Lung (tissue), 12 donors: ENCODE measurements around the gene RIGI. TPM values are rescaled to one million over a fixed set of nuclear protein-coding genes. Genes with fewer than 3 reads are reported as not detected.

Experiments
- ATAC-seq: fragments of 200-7000 bp; cut with Tn5 transposase; one replicate; pipeline ENCODE4 v1.9.1; 2020; ENCODE audit warnings: moderate number of reproducible peaks; ENCODE audit not compliant: insufficient read depth, low FRiP score
- DNase-seq, 3 donors: peaks; one replicate each; pipeline ENCODE4 v3.0.0-alpha.2; 2013 to 2017
- H3K27ac ChIP-seq, 2 donors: one replicate each; pipeline ENCODE4 v1.5.1; 2013; ENCODE audit warnings: mild to moderate bottlenecking in 2 of 2, moderate library complexity in 2 of 2, control low read depth in 1 of 2, inconsistent platforms in 1 of 2, low read depth in 1 of 2, low read length in 1 of 2
- H3K27me3 ChIP-seq, 3 donors: one replicate each; pipeline ENCODE4 v1.5.1; 2013; ENCODE audit warnings: low read length in 2 of 3; ENCODE audit not compliant: control insufficient read depth in 3 of 3, insufficient read depth in 3 of 3
- H3K36me3 ChIP-seq, 4 donors: one replicate each; pipeline ENCODE4 v1.5.1; 2013; ENCODE audit warnings: low read length in 4 of 4, mild to moderate bottlenecking in 1 of 4, moderate library complexity in 1 of 4; ENCODE audit not compliant: control insufficient read depth in 4 of 4, insufficient read depth in 4 of 4
- H3K4me1 ChIP-seq, 5 donors: one replicate each; pipeline ENCODE4 v1.5.1; 2013; ENCODE audit warnings: low read length in 5 of 5, mild to moderate bottlenecking in 2 of 5, moderate library complexity in 1 of 5; ENCODE audit not compliant: control insufficient read depth in 5 of 5, insufficient read depth in 5 of 5
- H3K4me3 ChIP-seq: one replicate; pipeline ENCODE4 v1.5.1; 2013; ENCODE audit warnings: mild to moderate bottlenecking, control low read depth, moderate library complexity
- H3K9ac ChIP-seq, 2 donors: one replicate each; pipeline ENCODE4 v1.5.1; 2013; ENCODE audit warnings: low read length in 2 of 2, control low read depth in 1 of 2; ENCODE audit not compliant: insufficient read depth in 1 of 2
- H3K9me3 ChIP-seq, 4 donors: one replicate each; pipeline ENCODE4 v1.5.1; 2013; ENCODE audit warnings: low read length in 3 of 4, mild to moderate bottlenecking in 1 of 4, moderate library complexity in 1 of 4; ENCODE audit not compliant: control insufficient read depth in 4 of 4, insufficient read depth in 3 of 4
- CTCF ChIP-seq: IDR thresholded peaks from 2 replicates; pipeline ENCODE4 v1.5.1; 2012; ENCODE audit warnings: mild to moderate bottlenecking; ENCODE audit errors: control extremely low read depth, extremely low read depth
- WGBS, 2 donors: extraction: QIAGEN DNeasy Blood & Tissue Kit; methylation state at CpG; one replicate each; pipeline ENCODE4 v1.1.7; 2013; 5-methylcytosine and 5-hydroxymethylcytosine counted together
- polyA plus RNA-seq, 2 donors: library from polyadenylated mRNA; stranded (reverse); fragments of 200-250 nt; gene quantifications; one replicate each; pipeline ENCODE4 v1.2.1, GENCODE V29; 2013
- total RNA-seq, 2 donors: library from RNA; depleted of rRNA in 1 of 2; stranded (reverse); fragments of >200 nt in 1 of 2; gene quantifications; one replicate each; pipeline ENCODE4 v1.2.1, GENCODE V29; 2014 to 2021
- donor health status: control.
- donor health status: control.
- donor health status: Bipolar disorder and iron deficiency.
- donor health status: healthy.
- donor health status: DM: yes; HTN: yes; CAD: no.

The RIGI gene
- total and polyA plus RNA-seq, 4 donors = 4.8 to 17.9 (median 8.8) TPM

- H3K4me3 ChIP-seq = no peak overlapping the region
- no peak overlapping the region for H3K27ac ChIP-seq
- WGBS, 2 donors = 73 to 79% methylated on average over 3 of the region's 3 CpGs
- TF ChIP-seq CTCF = no peak
- DNase-seq (no peak), ATAC-seq (no peak)
- H3K9me3 ChIP-seq = no peaks in the 10 kb centered on the region
- peaks cover 10 to 18% (median 16%) of the 10 kb centered on the region in 4 donors for H3K36me3 ChIP-seq
- H3K27me3 ChIP-seq = no peaks in the 10 kb centered on the region
- no peaks in the 10 kb centered on the region for H3K4me1 ChIP-seq
- H3K9ac ChIP-seq = no peak overlapping the region
Measured at GRCh38 chr9:32490601-32491000, 35.4 kb downstream of the RIGI start.

GRCh38 chr9:32487981-32488380 is 38.0 kb downstream of the RIGI start:
- DNase-seq = no peak
- no peak overlapping the region for H3K9ac ChIP-seq
- no peak overlapping the region for H3K27ac ChIP-seq
- peaks cover 10 to 28% (median 25%) of the 10 kb centered on the region in 4 donors for H3K36me3 ChIP-seq
- 78 to 90% methylated on average over 3 of the region's 3 CpGs for WGBS, 2 donors
- no peak overlapping the region for H3K4me3 ChIP-seq
- H3K9me3 ChIP-seq = no peaks in the 10 kb centered on the region
- no peak for ATAC-seq
- TF ChIP-seq CTCF = no peak
- H3K27me3 ChIP-seq = no peaks in the 10 kb centered on the region
- no peaks in the 10 kb centered on the region for H3K4me1 ChIP-seq

GRCh38 chr9:32486839-32487562 is 39.0 kb downstream of the RIGI start:
- Histone ChIP-seq H3K9ac (no peak overlapping the region), H3K9me3 (no peaks in the 10 kb centered on the region), H3K4me1 (no peaks in the 10 kb centered on the region), H3K27me3 (no peaks in the 10 kb centered on the region), H3K27ac (no peak overlapping the region), H3K4me3 (no peak overlapping the region), H3K36me3 (peaks cover 10 to 28% (median 25%) of the 10 kb centered on the region in 4 donors)
- 85 to 86% methylated on average over 2 of the region's 2 CpGs for WGBS, 2 donors
- DNase-seq (no peak), ATAC-seq (no peak)
- TF ChIP-seq CTCF = no peak
